Testis (tissue), 3 donors: ENCODE measurements around the gene GUK1. TPM values are rescaled to one million over a fixed set of nuclear protein-coding genes. Genes with fewer than 3 reads are reported as not detected.

ENCODE experiments used
- DNase-seq: peaks from one replicate; pipeline ENCODE4 v3.0.0-alpha.2; 2019
- H3K27ac ChIP-seq, 2 donors: fragments of 200-600 bp; sonication (generic); one replicate each; pipeline ENCODE4 v1.5.1; 2019
- H3K27me3 ChIP-seq: fragments of 200-600 bp; sonication (generic); one replicate; pipeline ENCODE4 v1.5.1; 2019
- H3K36me3 ChIP-seq: fragments of 200-600 bp; sonication (generic); one replicate; pipeline ENCODE4 v1.5.1; 2017; ENCODE audit warnings: low read depth; ENCODE audit errors: missing control alignments
- H3K4me1 ChIP-seq: fragments of 200-600 bp; sonication (generic); one replicate; pipeline ENCODE4 v1.5.1; 2019
- H3K4me3 ChIP-seq, 2 donors: fragments of 200-600 bp; sonication (generic); one replicate each; pipeline ENCODE4 v1.5.1; 2017 to 2019
- H3K9me3 ChIP-seq: fragments of 200-600 bp; sonication (generic); one replicate; pipeline ENCODE4 v1.5.1; 2017
- CTCF ChIP-seq, 3 experiments: fragments of 450-650 bp in 2 of 3; fragments of 200-600 bp in 1 of 3; sonication (generic) in 1 of 3; IDR thresholded peaks; one replicate each; pipeline ENCODE4 v1.5.1; 2016 to 2019; ENCODE audit warnings: antibody characterized with exemption in 3 of 3, mild to moderate bottlenecking in 2 of 3, moderate library complexity in 1 of 3
- POLR2A ChIP-seq: fragments of 450-650 bp; IDR thresholded peaks from one replicate; pipeline ENCODE4 v1.6.1; 2017; ENCODE audit warnings: antibody characterized with exemption, mild to moderate bottlenecking, moderate library complexity
- WGBS, 2 donors: methylation state at CpG; one replicate each; pipeline ENCODE4 v1.1.5; 2018; 5-methylcytosine and 5-hydroxymethylcytosine counted together
- intact Hi-C: fragments of 100-400 bp; cut with DNase I; formaldehyde crosslinking; loops from one replicate; pipeline ENCODE4 v1.15.1; 2023; ENCODE audit warnings: low total_unique reads
- polyA plus RNA-seq: library from polyadenylated mRNA; stranded (reverse); fragments of 350-450 nt; fragmentation: Illumina TruSeq; extraction: RNeasy Lipid Tissue Mini Kit (QIAGEN cat#74804); gene quantifications from one replicate; pipeline ENCODE4 v1.2.3, GENCODE V29; 2014; ENCODE audit warnings: low read depth, low replicate concordance; ENCODE audit not compliant: insufficient read depth
- total RNA-seq, 2 donors: library from RNA; depleted of rRNA; stranded (reverse); fragments of >200 nt; gene quantifications; one replicate each; pipeline ENCODE4 v1.2.3, GENCODE V29; 2016

GUK1 gene
- total and polyA plus RNA-seq, 3 donors from 2014 or later: 236 to 343 (median 298) TPM

- intact Hi-C loops: no loop called here
- Histone ChIP-seq H3K4me3 (no peak overlapping the region), H3K4me1 (peaks cover 76% of the 10 kb centered on the region), H3K9me3 (no peaks in the 10 kb centered on the region), H3K36me3 (no peaks in the 10 kb centered on the region), H3K27me3 (no peaks in the 10 kb centered on the region), H3K27ac (peak overlapping the region; percentile 91 to 93)
- WGBS, 2 donors: 96% methylated on average over 4 of the region's 4 CpGs
- DNase-seq: no peak
- no peak for TF ChIP-seq POLR2A
- TF ChIP-seq CTCF (IDR thresholded peaks at IDR 0.05): no peak
These were observed 7.7 kb downstream of the GUK1 start for GRCh38 chr1:228147768-228148167.

- 45 to 62% methylated on average over 8 to 18 of the region's 18 CpGs for WGBS, 2 donors
- Histone ChIP-seq H3K4me3 (no peak overlapping the region), H3K27ac (peak overlapping the region; percentile 91 to 93), H3K9me3 (no peaks in the 10 kb centered on the region), H3K27me3 (no peaks in the 10 kb centered on the region), H3K4me1 (peaks cover 71% of the 10 kb centered on the region), H3K36me3 (no peaks in the 10 kb centered on the region)
- intact Hi-C loops: no loop called here
- TF ChIP-seq CTCF (IDR thresholded peaks at IDR 0.05) (no peak), POLR2A (no peak)
- no peak for DNase-seq
These were observed 8.2 kb downstream of the GUK1 start for GRCh38 chr1:228148196-228148861.

- H3K9me3 ChIP-seq: no peaks in the 10 kb centered on the region
- no peaks in the 10 kb centered on the region for H3K36me3 ChIP-seq
- peak overlapping the region; percentile 91 to 93 for H3K27ac ChIP-seq
- DNase-seq: no peak
- H3K27me3 ChIP-seq: no peaks in the 10 kb centered on the region
- intact Hi-C loops: no loop called here
- no peak overlapping the region for H3K4me3 ChIP-seq
- H3K4me1 ChIP-seq: peaks cover 70% of the 10 kb centered on the region
- 70 to 78% methylated on average over 5 to 8 of the region's 8 CpGs for WGBS, 2 donors
- TF ChIP-seq POLR2A (no peak), CTCF (IDR thresholded peaks at IDR 0.05) (no peak)
These were observed 8.9 kb downstream of the GUK1 start for GRCh38 chr1:228148935-228149405.

- Histone ChIP-seq H3K27ac (peak within 1 kb of the TSS; percentile 91 to 93), H3K36me3 (no peaks in the 10 kb centered on the region), H3K4me1 (peaks cover 70% of the 10 kb centered on the region), H3K27me3 (no peaks in the 10 kb centered on the region), H3K9me3 (no peaks in the 10 kb centered on the region), H3K4me3 (peak within 1 kb of the TSS in 1 of 2 donors; percentile 31)
- no peak for DNase-seq
- TF ChIP-seq CTCF (IDR thresholded peaks at IDR 0.05) (no peak), POLR2A (no peak)
- intact Hi-C loops: no loop called here
- WGBS, 2 donors: 31 to 70% methylated on average over 3 to 17 of the region's 17 CpGs
These were observed 9.5 kb downstream of the GUK1 start, which contains the start of gene GJC2 for GRCh38 chr1:228149406-228150119. Gene GJC2, plus strand, starts transcription at chr1:228149930. Its CDS starts 7,829 bp downstream, at chr1:228157759.
